Gastrocnemius medialis (tissue), 4 donors: ENCODE data around the gene SORBS2. TPM values are rescaled to one million over a fixed set of nuclear protein-coding genes. Genes with fewer than 3 reads are reported as not detected.

Experiments
- ATAC-seq, 2 donors: fragments of 150-250 bp; one replicate each; pipeline ENCODE4 v1.9.1; 2016
- DNase-seq, 2 donors: peaks; one replicate each; pipeline ENCODE4 v3.0.0-alpha.2; 2019
- H3K27ac ChIP-seq, 4 donors: fragments of 200-600 bp; sonication (generic); 1 replicate in 1 of 4; 2 replicates in 3 of 4; pipeline ENCODE4 v1.5.1; 2016 to 2018; ENCODE audit warnings: mild to moderate bottlenecking in 2 of 4, moderate library complexity in 1 of 4
- H3K27me3 ChIP-seq, 3 donors: fragments of 200-600 bp; sonication (generic) in 2 of 3; 1 replicate in 1 of 3; 2 replicates in 2 of 3; pipeline versions ENCODE4 v1.5.1 to v1.6.0; 2016 to 2019; ENCODE audit warnings: mild to moderate bottlenecking in 1 of 3, moderate library complexity in 1 of 3
- H3K36me3 ChIP-seq, 2 donors: fragments of 200-600 bp; sonication (generic) in 1 of 2; one replicate each; pipeline ENCODE4 v1.5.1; 2017 to 2018
- H3K4me1 ChIP-seq, 2 donors: fragments of 200-600 bp; sonication (generic) in 1 of 2; one replicate each; pipeline ENCODE4 v1.5.1; 2016 to 2017; ENCODE audit warnings: mild to moderate bottlenecking in 2 of 2
- H3K4me3 ChIP-seq, 4 donors: fragments of 200-600 bp; sonication (generic) in 3 of 4; 1 replicate in 1 of 4; 2 replicates in 3 of 4; pipeline ENCODE4 v1.5.1; 2016 to 2019; ENCODE audit warnings: mild to moderate bottlenecking in 2 of 4
- H3K9me3 ChIP-seq, 3 donors: fragments of 200-600 bp; sonication (generic) in 2 of 3; 1 replicate in 1 of 3; 2 replicates in 2 of 3; pipeline ENCODE4 v1.5.1; 2016 to 2019
- CTCF ChIP-seq, 5 experiments: fragments of 450-650 bp in 3 of 5; fragments of 200-600 bp in 2 of 5; sonication (generic) in 2 of 5; IDR thresholded peaks in 4 of 5; conservative IDR thresholded peaks in 1 of 5; 1 replicate in 4 of 5; 2 replicates in 1 of 5; pipeline ENCODE4 v1.5.1; 2016 to 2019; ENCODE audit warnings: antibody characterized with exemption in 5 of 5, mild to moderate bottlenecking in 3 of 5, moderate library complexity in 3 of 5
- POLR2A ChIP-seq, 2 donors: fragments of 450-650 bp; IDR thresholded peaks; one replicate each; pipeline ENCODE4 v1.6.1; 2017; ENCODE audit warnings: antibody characterized with exemption in 2 of 2, mild to moderate bottlenecking in 2 of 2, moderate library complexity in 2 of 2
- in situ Hi-C, 4 donors: fragments of 200-750 bp; cut with MboI; loops; one replicate each; pipeline versions ENCODE4 v1.15.0 to v1.8.0; 2017; ENCODE audit warnings: low sequenced_read_pairs in 4 of 4
- intact Hi-C: fragments of 100-400 bp; cut with DNase I; formaldehyde crosslinking; loops from one replicate; pipeline ENCODE4 v1.15.1; 2023; ENCODE audit warnings: low total_unique reads
- total RNA-seq, 4 donors: library from RNA; depleted of rRNA; stranded (reverse); fragments of >200 nt; gene quantifications; one replicate each; pipeline versions ENCODE4 v1.1.0 to v1.2.3, GENCODE V29; 2016

Gene SORBS2
- total RNA-seq, 4 donors from 2014 or later, result 15.3 to 64.5 (median 17.4) TPM

- no peaks in the 10 kb centered on the region for H3K27me3 ChIP-seq
- H3K27ac ChIP-seq, result peak overlapping the region; percentile 81 to 92 (median 87)
- no peak overlapping the region for H3K4me3 ChIP-seq
- TF ChIP-seq CTCF (IDR thresholded peaks at IDR 0.05 in 4 of 5, conservative IDR thresholded peaks at IDR 0.05 in 1 of 5) (no peak), POLR2A (IDR thresholded peaks at IDR 0.05) (no peak)
- intact Hi-C loops (no loop called here), in situ Hi-C loops (loop anchor here (10.0 to 25.0 kb wide), 3 partner anchors 69 to 772 kb away; no protein-coding TSS in a partner anchor)
- peaks cover 18 to 19% of the 10 kb centered on the region in 2 donors for H3K4me1 ChIP-seq
- DNase-seq (no peak), ATAC-seq (no peak)
- H3K9me3 ChIP-seq, result no peaks in the 10 kb centered on the region
- no peaks in the 10 kb centered on the region for H3K36me3 ChIP-seq
Observed at GRCh38 chr4:185583813-185584212, 228.2 kb downstream of the SORBS2 start.

- Histone ChIP-seq H3K9me3 (no peaks in the 10 kb centered on the region), H3K36me3 (no peaks in the 10 kb centered on the region), H3K27ac (peak overlapping the region; percentile 81 to 92 (median 87)), H3K4me1 (peaks cover 15 to 19% of the 10 kb centered on the region in 2 donors), H3K27me3 (no peaks in the 10 kb centered on the region), H3K4me3 (peak overlapping the region in 1 of 4 donors; percentile 10)
- DNase-seq (peak; percentile 76 to 80), ATAC-seq (peak; percentile 88 to 92)
- peak in 1 of 2 donors; percentile 57 for TF ChIP-seq POLR2A (IDR thresholded peaks at IDR 0.05)
- TF ChIP-seq CTCF (IDR thresholded peaks at IDR 0.05 in 4 of 5, conservative IDR thresholded peaks at IDR 0.05 in 1 of 5), result no peak
- intact Hi-C loops (no loop called here), in situ Hi-C loops (loop anchor here (10.0 to 25.0 kb wide), 3 partner anchors 68 to 771 kb away; no protein-coding TSS in a partner anchor)
Observed at GRCh38 chr4:185582651-185583400, 229.2 kb downstream of the SORBS2 start.

GRCh38 chr4:185580699-185581098 lies 231.3 kb downstream of the SORBS2 start:
- in situ Hi-C loops (loop anchor here (10.0 to 25.0 kb wide), 3 partner anchors 66 to 768 kb away; no protein-coding TSS in a partner anchor), intact Hi-C loops (no loop called here)
- Histone ChIP-seq H3K4me3 (no peak overlapping the region), H3K27me3 (no peaks in the 10 kb centered on the region), H3K9me3 (no peaks in the 10 kb centered on the region), H3K27ac (peak overlapping the region; percentile 81 to 92 (median 87)), H3K36me3 (no peaks in the 10 kb centered on the region), H3K4me1 (peaks cover 26 to 39% of the 10 kb centered on the region in 2 donors)
- DNase-seq (no peak), ATAC-seq (no peak)
- no peak for TF ChIP-seq POLR2A (IDR thresholded peaks at IDR 0.05)
- no peak for TF ChIP-seq CTCF (IDR thresholded peaks at IDR 0.05 in 4 of 5, conservative IDR thresholded peaks at IDR 0.05 in 1 of 5)

- peaks cover 44 to 56% of the 10 kb centered on the region in 2 donors for H3K4me1 ChIP-seq
- DNase-seq, result peak in 1 of 2 donors; percentile 59
- in situ Hi-C loops, result loop anchor here in 1 of 4 donors (25.0 kb wide), 1 partner anchor 766 kb away; no protein-coding TSS in a partner anchor
- intact Hi-C loops, result loop anchor here (10.0 kb wide), 1 partner anchor 763 kb away; no protein-coding TSS in a partner anchor
- H3K27me3 ChIP-seq, result no peaks in the 10 kb centered on the region
- peak; percentile 46 to 86 for TF ChIP-seq POLR2A (IDR thresholded peaks at IDR 0.05)
- no peak for TF ChIP-seq CTCF (IDR thresholded peaks at IDR 0.05 in 4 of 5, conservative IDR thresholded peaks at IDR 0.05 in 1 of 5)
- H3K27ac ChIP-seq, result peak overlapping the region; percentile 91 to 93 (median 92)
- peak overlapping the region; percentile 27 to 50 (median 31) for H3K4me3 ChIP-seq
- no peaks in the 10 kb centered on the region for H3K36me3 ChIP-seq
- ATAC-seq, result peak; percentile 40 to 50
- no peaks in the 10 kb centered on the region for H3K9me3 ChIP-seq
Observed at GRCh38 chr4:185578284-185578683, 233.7 kb downstream of the SORBS2 start.
